GM19099 (cell line): ENCODE data around the gene TIAM1.

Experiments used
- POLR2A ChIP-seq: IDR thresholded peaks from 3 replicates; pipeline ENCODE4 v1.6.1; 2011; ENCODE audit warnings: low read depth; ENCODE audit not compliant: insufficient read length; ENCODE audit errors: extremely low read depth

TIAM1 gene

DNA sequence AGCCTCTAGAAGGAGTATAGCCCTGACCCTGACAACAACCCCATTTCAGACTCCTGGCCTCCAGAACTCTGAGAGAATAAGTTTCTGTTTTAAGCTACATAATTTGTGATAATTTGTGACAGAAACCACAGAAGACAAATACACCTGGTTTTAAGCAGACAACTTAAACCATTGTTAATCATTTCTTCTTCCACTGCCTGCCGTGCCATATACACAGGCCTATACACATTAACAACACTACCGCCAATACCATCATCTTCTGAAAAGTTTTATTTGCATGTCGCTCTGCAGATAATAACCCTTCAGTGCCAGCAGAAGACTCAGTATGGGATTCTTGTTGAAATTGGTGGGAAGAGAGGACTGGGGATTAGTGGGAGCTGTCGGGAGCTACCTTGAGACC, 265.8 kb downstream of the TIAM1 start:
- TF ChIP-seq POLR2A: no peak

DNA sequence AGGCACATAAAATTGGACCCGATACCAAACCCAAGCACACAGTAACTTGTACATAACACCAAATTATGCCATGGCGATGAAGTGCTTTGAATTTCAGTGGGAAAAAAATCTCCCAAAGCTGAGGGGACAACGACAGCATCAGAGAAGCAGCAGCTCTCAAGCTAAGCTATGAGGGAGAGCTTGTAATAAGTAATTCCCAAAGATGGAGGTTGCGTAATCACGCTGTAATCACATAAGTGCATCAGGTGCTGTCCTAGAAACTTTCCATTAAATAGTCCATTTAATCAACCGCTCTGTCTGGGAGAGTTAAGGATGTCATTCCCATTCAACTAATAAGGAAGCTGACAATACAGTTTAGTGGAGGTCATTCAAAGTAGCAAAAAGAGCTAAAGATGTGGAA, 268.2 kb downstream of the TIAM1 start:
- TF ChIP-seq POLR2A: no peak

DNA sequence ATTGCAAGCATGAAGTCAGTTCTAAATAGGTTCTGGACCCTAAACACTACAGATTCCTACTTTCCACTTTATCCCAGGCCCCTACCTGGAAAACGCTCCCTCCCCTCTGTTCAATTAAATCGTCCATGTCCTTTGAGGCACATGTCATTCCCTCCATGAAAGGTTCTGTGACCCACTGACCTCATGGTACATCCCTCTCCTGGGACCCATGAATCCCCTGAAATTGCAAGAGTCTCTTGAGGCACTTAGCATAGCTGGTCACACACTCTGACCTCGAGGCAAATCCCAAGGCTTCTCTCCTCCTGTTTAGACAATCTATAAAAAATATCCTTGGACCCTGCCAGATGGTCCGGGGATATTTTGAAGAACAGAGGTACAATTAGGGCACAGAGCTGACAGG, 271.5 kb downstream of the TIAM1 start:
- TF ChIP-seq POLR2A: no peak
